Measurements from ENCODE around the gene CTNNAL1. TPM values are rescaled to one million over a fixed set of nuclear protein-coding genes. Genes with fewer than 3 reads are reported as not detected.
A peak's percentile ranks its signal among the peaks of the same experiment; 100 is the strongest.
"Not testable (repeated sequence)": the region's sequence is repeated elsewhere in the genome, so short reads cannot be mapped to it uniquely, and the experiment has no call there.

CTNNAL1 gene
- total RNA-seq (2021) (72.0 and 72.5 TPM in 2 replicates), Bru-seq, nascent RNA (percentile 86 among the genes with signal in this experiment), BruChase-seq, experiment 1, labeled RNA remaining after a 2-hour chase (percentile 79 among the genes with signal in this experiment), BruChase-seq, experiment 2, labeled RNA remaining after a 6-hour chase (percentile 70 among the genes with signal in this experiment)
- long read RNA-seq, transcript CTNNAL1-201 (19 exons, 2,490 nt): major isoform, 243 of 301 reads
- long read RNA-seq, partial matches to known transcripts: 6 of 301 reads
- long read RNA-seq, other reads (novel, unspliced or antisense): 50 of 301 reads

- POLR2A ChIA-PET (ENCODE audit: low non-redundant PET): no interaction called here
- CTCF ChIA-PET: no interaction called here
- Histone ChIP-seq H3K27me3 (replicated peaks; ENCODE audit: insufficient read depth, low read depth, low read length, poor library complexity) (no peaks in the 10 kb centered on the region), H3K27ac (ENCODE audit: low read depth, low read length, poor library complexity, severe bottlenecking) (peak within 1 kb of the TSS; percentile 84), H3K36me3 (ENCODE audit: insufficient read depth, low read length, poor library complexity, severe bottlenecking) (peaks cover 4% of the 10 kb centered on the region), H3K9me3 (ENCODE audit: low read depth, low read length, poor library complexity, severe bottlenecking) (no peaks in the 10 kb centered on the region), H3K4me1 (ENCODE audit: insufficient read depth, low read length, poor library complexity, severe bottlenecking) (peaks cover 33% of the 10 kb centered on the region), H3K4me3 (ENCODE audit: low read depth, low read length, poor library complexity, severe bottlenecking) (peak within 1 kb of the TSS; percentile 94)
- DNase-seq (ENCODE audit: low spot score): peak; percentile 94
- intact Hi-C loops (cut with micrococcal nuclease; ENCODE audit: unreplicated experiment): loop anchor here (5.0 kb wide), 1 partner anchor 104 kb away; the partner anchor contains the start of gene TMEM245
- TF ChIP-seq CTCF (conservative IDR thresholded peaks at IDR 0.05; ENCODE audit: low read depth, low read length) (no peak), EZH2 (IDR thresholded peaks at IDR 0.05; ENCODE audit: borderline replicate concordance, low read depth, low read length, poor library complexity, severe bottlenecking) (no peak)
- BruUV-seq (replicated peaks): no TSS peak
These were observed at the start of gene CTNNAL1 for GRCh38 chr9:109012876-109013678. Gene CTNNAL1, minus strand, starts transcription at chr9:109013499. Its CDS starts 57 bp downstream, at chr9:109013442.

- ChIA-PET CTCF (no interaction called here), POLR2A (ENCODE audit: low non-redundant PET) (no interaction called here)
- intact Hi-C loops (cut with micrococcal nuclease; ENCODE audit: unreplicated experiment): no loop called here
These were observed 49.2 kb upstream of the CTNNAL1 start for GRCh38 chr9:109062543-109062942.

GRCh38 chr9:109060191-109060590, 46.9 kb upstream of the CTNNAL1 start:
- POLR2A ChIA-PET (ENCODE audit: low non-redundant PET): no interaction called here
- H3K27ac ChIP-seq (ENCODE audit: low read depth, low read length, poor library complexity, severe bottlenecking): no peak overlapping the region
- H3K36me3 ChIP-seq (ENCODE audit: insufficient read depth, low read length, poor library complexity, severe bottlenecking): peaks cover 55% of the 10 kb centered on the region
- H3K27me3 ChIP-seq (replicated peaks; ENCODE audit: insufficient read depth, low read depth, low read length, poor library complexity): no peaks in the 10 kb centered on the region
- no peak overlapping the region for H3K4me3 ChIP-seq (ENCODE audit: low read depth, low read length, poor library complexity, severe bottlenecking)
- H3K9me3 ChIP-seq (ENCODE audit: low read depth, low read length, poor library complexity, severe bottlenecking): no peaks in the 10 kb centered on the region
- no peak for DNase-seq (ENCODE audit: low spot score)
- no TSS peak for BruUV-seq (replicated peaks)
- intact Hi-C loops (cut with micrococcal nuclease; ENCODE audit: unreplicated experiment): no loop called here
- no peak for TF ChIP-seq CTCF (conservative IDR thresholded peaks at IDR 0.05; ENCODE audit: low read depth, low read length)
- TF ChIP-seq EZH2 (IDR thresholded peaks at IDR 0.05; ENCODE audit: borderline replicate concordance, low read depth, low read length, poor library complexity, severe bottlenecking): no peak
- CTCF ChIA-PET: no interaction called here
- H3K4me1 ChIP-seq (ENCODE audit: insufficient read depth, low read length, poor library complexity, severe bottlenecking): no peaks in the 10 kb centered on the region

More at GRCh38 chr9:109062543-109062942, 49.2 kb upstream of the CTNNAL1 start:
- H3K27me3 ChIP-seq (replicated peaks; ENCODE audit: insufficient read depth, low read depth, low read length, poor library complexity): no peaks in the 10 kb centered on the region
- no peak overlapping the region for H3K27ac ChIP-seq (ENCODE audit: low read depth, low read length, poor library complexity, severe bottlenecking)
- H3K9me3 ChIP-seq (ENCODE audit: low read depth, low read length, poor library complexity, severe bottlenecking): no peaks in the 10 kb centered on the region
- no TSS peak for BruUV-seq (replicated peaks)
- H3K36me3 ChIP-seq (ENCODE audit: insufficient read depth, low read length, poor library complexity, severe bottlenecking): peaks cover 53% of the 10 kb centered on the region
- TF ChIP-seq CTCF (conservative IDR thresholded peaks at IDR 0.05; ENCODE audit: low read depth, low read length): no peak
- TF ChIP-seq EZH2 (IDR thresholded peaks at IDR 0.05; ENCODE audit: borderline replicate concordance, low read depth, low read length, poor library complexity, severe bottlenecking): no peak
- no peak for DNase-seq (ENCODE audit: low spot score)
- H3K4me1 ChIP-seq (ENCODE audit: insufficient read depth, low read length, poor library complexity, severe bottlenecking): no peaks in the 10 kb centered on the region
- H3K4me3 ChIP-seq (ENCODE audit: low read depth, low read length, poor library complexity, severe bottlenecking): no peak overlapping the region

- POLR2A ChIA-PET (ENCODE audit: low non-redundant PET); CTCF ChIA-PET; DNase-seq (ENCODE audit: low spot score); H3K27me3 ChIP-seq (replicated peaks; ENCODE audit: insufficient read depth, low read depth, low read length, poor library complexity); H3K4me1 ChIP-seq (ENCODE audit: insufficient read depth, low read length, poor library complexity, severe bottlenecking); H3K27ac ChIP-seq (ENCODE audit: low read depth, low read length, poor library complexity, severe bottlenecking); H3K9me3 ChIP-seq (ENCODE audit: low read depth, low read length, poor library complexity, severe bottlenecking); BruUV-seq (replicated peaks); intact Hi-C loops (cut with micrococcal nuclease; ENCODE audit: unreplicated experiment); H3K4me3 ChIP-seq (ENCODE audit: low read depth, low read length, poor library complexity, severe bottlenecking): not testable (repeated sequence)
- H3K36me3 ChIP-seq (ENCODE audit: insufficient read depth, low read length, poor library complexity, severe bottlenecking): peaks cover 70% of the 10 kb centered on the region
These were observed 39.8 kb upstream of the CTNNAL1 start for GRCh38 chr9:109053121-109053520.

All from A673 (cell line).